Endothelial cell of umbilical vein (primary cell): Measurements from ENCODE around the gene LIPA. TPM values are rescaled to one million over a fixed set of nuclear protein-coding genes. Genes with fewer than 3 reads are reported as not detected.

Experiments
- BruUV-seq: library from RNA; stranded (reverse); fragments of 400-500 nt; replicated peaks from 2 replicates; lab custom pipeline; 2021; lab: Mats Ljungman, UMichigan
- CTCF ChIA-PET: fragments of 300-600, 350-600 bp; sonication (Branson Sonifier 250); formaldehyde crosslinking; loops from one replicate; lab custom pipeline; 2021; ENCODE audit warnings: antibody characterized with exemption, inconsistent platforms; lab: Charles Lee
- POLR2A ChIA-PET: fragments of 300-600, 350-600 bp; sonication (Branson Sonifier 250); formaldehyde crosslinking; loops from one replicate; lab custom pipeline; 2021; ENCODE audit warnings: antibody characterized with exemption, inconsistent platforms; lab: Charles Lee
- DNase-seq: peaks from one replicate; pipeline ENCODE4 v3.0.0-alpha.2; 2011; ENCODE audit warnings: low read depth, low spot score
- FAIRE-seq: peaks from 2 replicates; lab custom pipeline; 2011; peaks lifted over from hg19 to GRCh38; lab: Jason Lieb, UNC
- H2AFZ ChIP-seq: 2 replicates; pipeline ENCODE4 v1.6.0; 2012; ENCODE audit warnings: low read depth, low read length, control low read depth, inconsistent platforms
- H3K27ac ChIP-seq: 2 replicates; pipeline ENCODE4 v1.5.1; 2011; ENCODE audit warnings: low read depth, mild to moderate bottlenecking, control low read depth, low read length, moderate library complexity; ENCODE audit not compliant: insufficient read depth
- H3K27me3 ChIP-seq, 2 experiments: 2 replicates each; pipeline versions ENCODE4 v1.6.0 to v1.6.1; 2011; ENCODE audit warnings: low read length in 2 of 2, mixed read lengths in 1 of 2; ENCODE audit not compliant: control insufficient read depth in 2 of 2, insufficient read depth in 2 of 2
- H3K36me3 ChIP-seq, 2 experiments: 2 replicates in 1 of 2; 3 replicates in 1 of 2; pipeline ENCODE4 v1.5.1; 2011; ENCODE audit warnings: low read length in 2 of 2, mild to moderate bottlenecking in 1 of 2, moderate library complexity in 1 of 2; ENCODE audit not compliant: control insufficient read depth in 2 of 2, insufficient read depth in 2 of 2; ENCODE audit errors: extremely low read depth in 1 of 2
- H3K4me1 ChIP-seq: 3 replicates; pipeline ENCODE4 v1.5.1; 2011; ENCODE audit warnings: mild to moderate bottlenecking, low read length; ENCODE audit not compliant: control insufficient read depth, insufficient read depth; ENCODE audit errors: extremely low read depth
- H3K4me2 ChIP-seq: 2 replicates; pipeline ENCODE4 v1.6.1; 2011; ENCODE audit warnings: low read length, control low read depth, mixed read lengths; ENCODE audit not compliant: insufficient read depth
- H3K4me3 ChIP-seq, 3 experiments: fragments of 200-600 bp in 1 of 3; sonication (generic), shearing (Covaris generic) in 1 of 3; replicated peaks in 1 of 3; 2 replicates each; pipeline ENCODE4 v1.5.1; 2011 to 2016; ENCODE audit warnings: control low read depth in 3 of 3, low read length in 3 of 3, mild to moderate bottlenecking in 2 of 3, inconsistent platforms in 1 of 3, low read depth in 1 of 3, moderate library complexity in 1 of 3; ENCODE audit not compliant: insufficient read depth in 1 of 3
- H3K79me2 ChIP-seq: 2 replicates; pipeline ENCODE4 v1.6.0; 2012; ENCODE audit warnings: low read length, inconsistent platforms; ENCODE audit not compliant: control insufficient read depth, insufficient read depth
- H3K9ac ChIP-seq: replicated peaks from 2 replicates; pipeline ENCODE3; 2011; ENCODE audit warnings: low read length, control low read depth; ENCODE audit not compliant: insufficient read depth; ENCODE audit errors: extremely low read depth
- H3K9me1 ChIP-seq: replicated peaks from 3 replicates; pipeline ENCODE4 v1.6.0; 2011; ENCODE audit warnings: mild to moderate bottlenecking, low read length; ENCODE audit not compliant: control insufficient read depth, insufficient read depth; ENCODE audit errors: extremely low read depth
- H3K9me3 ChIP-seq: replicated peaks from 2 replicates; pipeline ENCODE4 v1.5.1; 2012; ENCODE audit warnings: low read length, inconsistent platforms; ENCODE audit not compliant: control insufficient read depth, insufficient read depth
- H4K20me1 ChIP-seq: replicated peaks from 2 replicates; pipeline ENCODE3; 2011; ENCODE audit warnings: mild to moderate bottlenecking, low read length; ENCODE audit not compliant: control insufficient read depth, insufficient read depth; ENCODE audit errors: extremely low read depth
- EZH2 ChIP-seq: IDR thresholded peaks from 2 replicates; pipeline ENCODE4 v1.6.1; 2012; ENCODE audit warnings: borderline replicate concordance, low read depth, mild to moderate bottlenecking, moderate library complexity, low read length, inconsistent platforms; ENCODE audit not compliant: severe bottlenecking
- FOS ChIP-seq: IDR thresholded peaks from 2 replicates; pipeline ENCODE4 v1.6.1; 2011; ENCODE audit warnings: mild to moderate bottlenecking, low read length, moderate library complexity, borderline replicate concordance; ENCODE audit not compliant: insufficient read depth
- GATA2 ChIP-seq: IDR thresholded peaks from 2 replicates; pipeline ENCODE4 v1.7.0; 2011; ENCODE audit warnings: low read depth, mild to moderate bottlenecking, moderate library complexity, mixed read lengths, low read length; ENCODE audit not compliant: insufficient read length, insufficient read depth
- JUN ChIP-seq: IDR thresholded peaks from 2 replicates; pipeline ENCODE4 v1.6.1; 2011; ENCODE audit warnings: borderline replicate concordance, low read depth; ENCODE audit not compliant: insufficient read length, insufficient read depth
- MYC ChIP-seq: IDR thresholded peaks from one replicate; pipeline ENCODE4 v1.6.1; 2011; ENCODE audit warnings: mild to moderate bottlenecking, low read depth, low read length
- POLR2A ChIP-seq: IDR thresholded peaks from 2 replicates; pipeline ENCODE4 v1.6.1; 2012; ENCODE audit warnings: low read depth, mild to moderate bottlenecking, control low read depth, low read length
- POLR2AphosphoS5 ChIP-seq: IDR thresholded peaks from 2 replicates; pipeline ENCODE4 v1.6.1; 2012; ENCODE audit warnings: low read depth, mild to moderate bottlenecking, control low read depth, low read length, moderate library complexity; ENCODE audit not compliant: insufficient read depth
- dilution Hi-C: fragments of 300-500 bp; cut with MboI; formaldehyde crosslinking; loops from one replicate; pipeline ENCODE4 v1.15.0; 2019; ENCODE audit warnings: low sequenced_read_pairs; ENCODE audit not compliant: extremely low pct_ligation_motif_present
- intact Hi-C: fragments of 100-400 bp; cut with micrococcal nuclease; formaldehyde crosslinking; loops from one replicate; pipeline ENCODE4 v1.10.0; 2022
- polyA plus RNA-seq, 4 experiments: library from polyadenylated mRNA; depleted of rRNA in 3 of 4; stranded (reverse) in 3 of 4; unstranded in 1 of 4; fragments of >200 nt; gene quantifications; 2 replicates each; pipeline versions ENCODE4 v1.2.1 to v1.2.3, GENCODE V29; 2011 to 2012; ENCODE audit warnings: missing spikeins in 1 of 4
- total RNA-seq: library from RNA; stranded (reverse); gene quantifications from 2 replicates; pipeline ENCODE4 v1.2.3, GENCODE V29; 2021
- TF ChIP-seq, protein P1 (sequence below), 2 donors: IDR thresholded peaks; 1 replicate in 1 of 2; 2 replicates in 1 of 2; pipeline ENCODE4 v1.5.1; 2011; ENCODE audit warnings: low read length in 2 of 2, mild to moderate bottlenecking in 2 of 2, moderate library complexity in 2 of 2, control low read depth in 1 of 2, inconsistent platforms in 1 of 2, low read depth in 1 of 2; ENCODE audit not compliant: insufficient read depth in 1 of 2; ENCODE audit errors: extremely low read depth in 1 of 2
- TF ChIP-seq, protein P2 (sequence below): IDR thresholded peaks from 2 replicates; pipeline ENCODE4 v1.6.1; 2011; ENCODE audit not compliant: insufficient read depth, insufficient read length

The LIPA gene
- total and polyA plus RNA-seq, 2 donors (not counting 3 experiments of a cell fraction or from before 2014, with no cell fraction given), result 24.0 to 41.1 TPM

DNA sequence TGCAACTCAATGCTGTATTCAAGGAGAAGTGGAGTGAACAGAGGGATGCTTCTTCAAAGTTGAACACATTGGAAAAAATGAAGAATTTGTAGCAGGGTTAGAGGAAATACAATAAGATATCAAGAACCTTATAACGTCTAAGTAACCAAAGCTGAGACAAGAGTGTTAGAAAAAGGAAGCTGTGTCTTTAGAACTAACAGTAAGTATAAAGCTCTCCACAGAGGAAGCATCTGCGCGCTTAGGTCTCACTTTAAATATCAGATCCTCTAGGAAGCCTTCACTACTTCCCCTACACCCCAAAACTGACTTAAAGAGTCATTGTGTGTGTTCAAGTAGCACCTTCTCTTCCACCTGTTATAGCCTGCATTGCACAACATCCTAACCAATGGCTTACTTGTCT, 87.5 kb downstream of the LIPA start:
- Histone ChIP-seq H4K20me1 (no peaks in the 10 kb centered on the region), H3K9me1 (no peaks in the 10 kb centered on the region), H3K27me3 (no peaks in the 10 kb centered on the region), H3K9me3 (no peaks in the 10 kb centered on the region), H3K4me3 (no peak overlapping the region), H3K27ac (no peak overlapping the region), H3K4me2 (no peak overlapping the region), H3K9ac (no peak overlapping the region), H3K36me3 (no peaks in the 10 kb centered on the region), H2AFZ (no peak overlapping the region), H3K4me1 (no peaks in the 10 kb centered on the region), H3K79me2 (no peaks in the 10 kb centered on the region)
- FAIRE-seq (no peak), DNase-seq (no peak)
- intact Hi-C loops (no loop called here), dilution Hi-C loops (no loop called here)
- BruUV-seq, result no TSS peak
- TF ChIP-seq, protein P1, sequence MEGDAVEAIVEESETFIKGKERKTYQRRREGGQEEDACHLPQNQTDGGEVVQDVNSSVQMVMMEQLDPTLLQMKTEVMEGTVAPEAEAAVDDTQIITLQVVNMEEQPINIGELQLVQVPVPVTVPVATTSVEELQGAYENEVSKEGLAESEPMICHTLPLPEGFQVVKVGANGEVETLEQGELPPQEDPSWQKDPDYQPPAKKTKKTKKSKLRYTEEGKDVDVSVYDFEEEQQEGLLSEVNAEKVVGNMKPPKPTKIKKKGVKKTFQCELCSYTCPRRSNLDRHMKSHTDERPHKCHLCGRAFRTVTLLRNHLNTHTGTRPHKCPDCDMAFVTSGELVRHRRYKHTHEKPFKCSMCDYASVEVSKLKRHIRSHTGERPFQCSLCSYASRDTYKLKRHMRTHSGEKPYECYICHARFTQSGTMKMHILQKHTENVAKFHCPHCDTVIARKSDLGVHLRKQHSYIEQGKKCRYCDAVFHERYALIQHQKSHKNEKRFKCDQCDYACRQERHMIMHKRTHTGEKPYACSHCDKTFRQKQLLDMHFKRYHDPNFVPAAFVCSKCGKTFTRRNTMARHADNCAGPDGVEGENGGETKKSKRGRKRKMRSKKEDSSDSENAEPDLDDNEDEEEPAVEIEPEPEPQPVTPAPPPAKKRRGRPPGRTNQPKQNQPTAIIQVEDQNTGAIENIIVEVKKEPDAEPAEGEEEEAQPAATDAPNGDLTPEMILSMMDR (IDR thresholded peaks at IDR 0.05; ENCODE audit: extremely low read depth in 1 of 2, insufficient read depth in 1 of 2, low read depth in 1 of 2, low read length in 2 of 2), result no peak
- TF ChIP-seq FOS (no peak), EZH2 (no peak), JUN (no peak), MYC (no peak), POLR2AphosphoS5 (no peak), GATA2 (no peak), POLR2A (no peak)
- TF ChIP-seq, protein P2, sequence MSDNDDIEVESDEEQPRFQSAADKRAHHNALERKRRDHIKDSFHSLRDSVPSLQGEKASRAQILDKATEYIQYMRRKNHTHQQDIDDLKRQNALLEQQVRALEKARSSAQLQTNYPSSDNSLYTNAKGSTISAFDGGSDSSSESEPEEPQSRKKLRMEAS, result no peak
- ChIA-PET CTCF (interaction anchor here (1.0 kb wide), 1 partner anchor 10 kb away, joined by 3 read pairs; no protein-coding TSS in a partner anchor), POLR2A (no interaction called here)

Other genes starting within 250 kb of the LIPA start
- 0.32 TPM in 1 of 2 replicates, not detected in the other for gene CH25H, start 44.5 kb downstream of the LIPA start, total RNA-seq
- 0.29 and 0.30 TPM in 2 replicates for gene CH25H, start 44.5 kb downstream of the LIPA start, polyA plus RNA-seq
- 0.51 and 1.4 TPM in 2 replicates for gene IFIT2, start 50.3 kb upstream of the LIPA start, total RNA-seq
- 0.16 and 0.23 TPM in 2 replicates for gene IFIT2, start 50.3 kb upstream of the LIPA start, polyA plus RNA-seq
- gene IFIT3, start 76.2 kb upstream of the LIPA start, total RNA-seq, result 2.6 and 3.1 TPM in 2 replicates
- gene IFIT3, start 76.2 kb upstream of the LIPA start, polyA plus RNA-seq, result 0.91 and 1.2 TPM in 2 replicates
- gene IFIT1B, start 126.3 kb upstream of the LIPA start, total RNA-seq, result not detected in 2 replicates
- not detected in 2 replicates for gene IFIT1B, start 126.3 kb upstream of the LIPA start, polyA plus RNA-seq
- 0.39 and 0.75 TPM in 2 replicates for gene IFIT1, start 140.8 kb upstream of the LIPA start, total RNA-seq
- gene IFIT1, start 140.8 kb upstream of the LIPA start, polyA plus RNA-seq, result 0.51 and 0.57 TPM in 2 replicates
- 3.2 and 4.0 TPM in 2 replicates for gene IFIT5, start 162.8 kb upstream of the LIPA start, total RNA-seq
- gene IFIT5, start 162.8 kb upstream of the LIPA start, polyA plus RNA-seq, result 0.97 and 1.0 TPM in 2 replicates